ENCODE measurements around the gene PLA2G1B.

DNA sequence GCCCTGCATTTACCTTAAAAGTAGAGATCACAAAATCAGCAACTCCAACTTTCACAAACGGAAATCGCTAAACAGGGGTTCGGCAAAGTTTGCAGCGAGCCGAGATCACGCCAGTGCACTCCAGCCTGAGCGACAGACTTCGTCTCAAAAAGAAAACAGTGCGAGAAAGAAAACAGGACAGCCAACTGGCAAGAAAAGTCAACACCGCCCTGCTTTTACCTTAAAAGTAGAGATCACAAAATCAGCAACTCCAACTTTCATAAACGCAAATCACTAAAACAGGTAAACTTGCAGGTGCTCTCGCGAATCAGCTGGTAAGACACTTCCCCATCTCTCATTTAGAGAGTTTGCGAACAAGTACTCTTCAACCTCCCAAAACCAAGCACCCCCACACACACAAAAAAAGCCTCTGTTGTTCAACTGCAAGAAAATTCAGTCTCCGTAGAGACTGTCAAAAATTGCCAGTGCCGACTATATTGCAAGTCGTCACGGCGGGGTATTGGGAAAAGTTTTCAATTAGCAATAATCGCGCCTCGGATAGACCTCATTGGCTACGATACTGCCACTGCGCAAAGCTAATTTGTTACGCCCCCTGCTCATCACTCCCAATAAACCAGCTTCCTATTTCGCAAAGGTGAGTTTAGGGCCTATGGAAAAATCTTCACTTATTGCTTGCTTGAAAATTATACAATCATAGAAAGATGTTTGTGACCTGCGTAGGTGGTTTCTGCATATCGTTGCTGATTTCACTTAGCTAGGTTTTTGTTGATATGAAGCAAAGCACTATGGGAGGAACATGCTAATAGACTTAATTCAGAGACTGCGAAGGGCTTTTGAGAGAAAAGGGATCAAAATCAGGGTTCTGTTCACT lies 34.7 kb downstream of the PLA2G1B start, which contains the start of gene RNU4-1:
- TF ChIP-seq, protein P1, sequence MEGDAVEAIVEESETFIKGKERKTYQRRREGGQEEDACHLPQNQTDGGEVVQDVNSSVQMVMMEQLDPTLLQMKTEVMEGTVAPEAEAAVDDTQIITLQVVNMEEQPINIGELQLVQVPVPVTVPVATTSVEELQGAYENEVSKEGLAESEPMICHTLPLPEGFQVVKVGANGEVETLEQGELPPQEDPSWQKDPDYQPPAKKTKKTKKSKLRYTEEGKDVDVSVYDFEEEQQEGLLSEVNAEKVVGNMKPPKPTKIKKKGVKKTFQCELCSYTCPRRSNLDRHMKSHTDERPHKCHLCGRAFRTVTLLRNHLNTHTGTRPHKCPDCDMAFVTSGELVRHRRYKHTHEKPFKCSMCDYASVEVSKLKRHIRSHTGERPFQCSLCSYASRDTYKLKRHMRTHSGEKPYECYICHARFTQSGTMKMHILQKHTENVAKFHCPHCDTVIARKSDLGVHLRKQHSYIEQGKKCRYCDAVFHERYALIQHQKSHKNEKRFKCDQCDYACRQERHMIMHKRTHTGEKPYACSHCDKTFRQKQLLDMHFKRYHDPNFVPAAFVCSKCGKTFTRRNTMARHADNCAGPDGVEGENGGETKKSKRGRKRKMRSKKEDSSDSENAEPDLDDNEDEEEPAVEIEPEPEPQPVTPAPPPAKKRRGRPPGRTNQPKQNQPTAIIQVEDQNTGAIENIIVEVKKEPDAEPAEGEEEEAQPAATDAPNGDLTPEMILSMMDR (IDR thresholded peaks at IDR 0.05), result peak in 1 of 6 experiments; percentile 17
- peak; percentile 62 to 68 for TF ChIP-seq POLR2A (IDR thresholded peaks at IDR 0.05)
